Esophagus mucosa (tissue), 1 donor: ENCODE data around the gene POU2F1. TPM values are rescaled to one million over a fixed set of nuclear protein-coding genes. Genes with fewer than 3 reads are reported as not detected.
"Not testable (repeated sequence)": the region's sequence is repeated elsewhere in the genome, so short reads cannot be mapped to it uniquely, and the experiment has no call there.

Source experiments
- ATAC-seq: fragments of 200-7000 bp; cut with Tn5 transposase; one replicate; pipeline ENCODE4 v1.9.1; 2020
- total RNA-seq: library from RNA; stranded (reverse); gene quantifications from one replicate; pipeline ENCODE4 v1.2.4, GENCODE V29; 2023
- donor health status: DM: yes; HTN: yes; CAD: no.

The POU2F1 gene
- 9.4 TPM for total RNA-seq

DNA sequence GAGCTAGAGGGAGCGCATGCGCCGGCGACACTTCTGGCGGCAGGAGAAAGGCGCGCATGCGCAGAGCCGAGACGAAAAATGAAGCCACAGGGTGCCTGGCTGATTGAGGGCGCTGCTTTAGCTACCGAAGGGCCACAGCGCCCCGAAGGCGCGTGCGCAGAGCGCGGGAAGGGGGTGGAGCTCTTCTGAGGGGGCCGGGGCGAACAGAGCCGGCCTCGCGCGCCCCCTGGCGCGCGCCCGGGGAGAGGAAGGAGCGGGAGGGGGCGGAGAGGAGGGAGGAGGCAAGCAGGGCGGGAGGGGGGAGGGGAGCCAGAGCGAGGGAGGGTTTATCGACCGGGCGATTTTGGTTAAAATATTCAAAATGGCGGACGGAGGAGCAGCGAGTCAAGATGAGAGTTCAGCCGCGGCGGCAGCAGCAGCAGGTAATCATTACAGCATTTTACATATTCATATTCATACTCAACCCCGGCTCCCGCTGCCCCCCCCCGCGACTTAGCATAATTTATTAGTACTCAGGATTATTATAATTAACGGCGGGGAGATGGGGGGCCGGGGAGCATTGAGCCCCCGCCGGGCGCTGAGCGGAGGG lies at the start of gene POU2F1:
Gene POU2F1, plus strand, starts transcription at position 350 of the 589 bp plus-strand sequence. Its CDS starts 12 bp downstream, at position 362.
- ATAC-seq, result peak; percentile 98

DNA sequence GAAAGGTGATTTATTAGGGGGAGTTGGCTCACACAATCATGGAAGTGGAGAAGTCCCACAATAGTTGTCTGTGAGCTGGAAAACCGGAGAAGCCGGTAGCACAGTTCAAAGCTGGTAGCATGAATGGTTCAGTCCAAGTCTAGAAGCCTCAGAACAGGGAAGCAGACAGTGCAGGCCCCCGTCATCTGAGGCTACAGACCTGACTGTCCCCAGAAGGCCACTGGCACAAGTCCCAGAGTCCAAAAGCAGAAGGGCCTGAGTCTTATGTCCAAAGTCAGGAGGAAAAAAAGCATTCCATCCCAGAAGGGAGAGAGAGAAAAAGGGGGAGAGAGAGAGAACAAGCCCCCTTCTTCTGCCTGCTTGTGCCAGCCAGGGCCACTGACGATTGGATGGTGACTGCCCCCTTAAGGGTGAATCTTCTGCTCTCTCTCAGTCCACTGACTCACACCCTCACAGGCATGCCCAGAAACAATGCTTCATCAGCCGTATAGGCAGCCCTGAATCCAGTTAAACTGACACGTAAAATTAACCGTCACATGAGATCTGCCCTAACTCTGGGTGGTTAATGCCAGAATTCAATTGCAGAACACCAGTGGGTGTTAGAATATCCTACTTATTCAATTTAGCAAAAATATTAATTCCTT lies 49.3 kb upstream of the POU2F1 start:
- peak; percentile 67 for ATAC-seq

DNA sequence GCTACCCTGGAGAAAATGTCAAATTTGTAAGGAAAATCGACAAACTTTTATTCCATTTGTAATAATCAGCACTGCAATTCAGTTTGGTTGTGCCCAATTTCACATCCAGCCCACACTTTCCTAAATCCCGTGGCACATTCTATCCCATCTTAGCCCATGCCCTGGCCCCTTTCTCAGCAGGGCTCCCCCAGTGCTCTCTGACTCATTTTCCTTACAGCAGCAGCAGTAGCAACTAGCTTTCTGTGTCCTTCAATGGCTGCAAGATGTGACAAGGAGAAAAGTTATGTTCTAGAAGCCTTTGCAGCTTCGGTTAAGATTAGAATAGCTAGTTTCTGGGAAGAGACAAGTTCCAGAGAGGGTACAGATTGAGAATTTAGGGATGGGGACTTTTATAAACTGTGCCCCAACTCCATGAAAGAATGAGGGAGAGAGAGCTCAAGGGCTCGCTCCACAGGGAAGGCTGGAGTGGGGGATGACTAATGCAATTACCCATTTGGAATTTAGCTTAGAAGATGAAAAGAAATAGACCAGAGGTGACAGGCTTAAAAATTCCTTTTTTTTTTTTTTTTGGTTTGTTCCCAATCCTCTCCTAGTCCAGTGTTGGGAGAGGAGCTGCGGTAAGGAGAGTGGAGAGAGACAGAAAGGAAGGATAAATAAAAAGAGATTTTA lies 47.0 kb upstream of the POU2F1 start:
- no peak for ATAC-seq

DNA sequence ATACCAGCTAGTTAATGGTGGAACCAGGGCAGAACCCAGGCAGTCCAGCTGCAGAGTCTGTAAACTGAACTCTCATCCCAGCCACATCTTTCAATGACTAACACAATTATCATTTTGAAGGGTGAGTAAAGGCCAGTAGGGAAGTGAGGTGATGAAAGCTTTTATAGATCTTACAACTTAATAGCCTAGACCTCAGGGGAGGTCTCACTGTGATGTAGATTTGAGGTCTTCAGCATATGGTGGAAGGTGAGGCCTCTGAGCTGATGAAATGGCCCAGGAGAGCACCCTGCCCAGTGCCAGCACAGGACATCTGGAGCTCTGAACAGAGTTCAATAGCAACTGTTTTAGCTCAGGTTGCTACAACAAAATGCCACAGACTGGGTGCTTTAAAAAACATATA lies 44.8 kb upstream of the POU2F1 start:
- no peak for ATAC-seq

DNA sequence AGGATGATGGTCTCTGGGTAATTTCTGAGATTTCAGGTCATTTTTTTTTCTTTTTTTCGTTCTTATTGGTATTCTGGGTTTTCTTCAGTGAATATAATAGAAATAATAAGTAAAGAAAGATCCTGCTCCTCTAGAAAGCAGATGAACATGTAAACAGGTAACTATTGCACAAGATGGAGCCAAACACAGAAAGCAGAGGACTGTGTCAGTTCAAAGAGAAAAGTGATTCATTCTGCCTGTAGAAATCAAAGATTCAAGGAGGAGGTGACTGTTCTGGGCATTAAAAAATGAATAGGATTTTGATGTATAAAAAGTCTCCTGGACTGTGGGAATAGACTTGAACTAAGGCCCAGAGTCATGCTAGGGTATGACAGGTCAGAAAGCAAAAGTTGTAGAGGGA lies 41.9 kb upstream of the POU2F1 start:
- ATAC-seq, result no peak

DNA sequence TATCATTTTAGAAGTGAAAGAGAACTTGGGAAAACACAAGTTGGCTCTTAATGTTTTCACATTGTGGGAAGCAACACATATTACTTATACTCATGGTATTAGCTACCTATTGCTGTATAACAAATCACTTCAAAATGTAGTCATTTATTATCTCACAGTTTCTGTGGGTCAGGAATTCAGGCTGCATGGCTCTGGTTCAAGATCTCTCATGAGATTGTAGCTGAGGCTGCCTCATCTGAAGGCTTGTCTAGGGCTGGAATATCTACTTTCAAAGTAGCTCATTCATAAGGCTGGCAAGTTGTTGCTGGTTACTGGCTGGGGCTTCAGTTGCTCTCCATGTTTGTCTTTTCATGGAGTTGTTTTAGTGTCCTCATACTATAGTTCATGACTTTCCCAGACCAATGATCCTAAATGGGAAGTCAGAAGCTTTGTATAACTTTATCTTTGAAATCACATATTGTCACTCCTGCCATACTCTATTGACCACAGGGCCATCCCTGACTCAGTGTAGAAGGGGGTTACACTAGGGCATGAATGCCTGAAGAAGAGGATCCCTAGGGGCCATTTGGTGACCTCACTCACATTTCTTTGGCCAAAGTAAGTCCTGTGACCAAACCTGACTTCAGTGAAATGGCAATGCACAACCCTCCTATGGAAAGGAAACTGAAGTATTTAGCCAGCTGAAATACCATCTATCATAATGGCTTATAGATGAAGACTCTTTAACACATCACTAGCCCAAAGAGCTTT lies 37.9 kb upstream of the POU2F1 start:
- ATAC-seq, result no peak

DNA sequence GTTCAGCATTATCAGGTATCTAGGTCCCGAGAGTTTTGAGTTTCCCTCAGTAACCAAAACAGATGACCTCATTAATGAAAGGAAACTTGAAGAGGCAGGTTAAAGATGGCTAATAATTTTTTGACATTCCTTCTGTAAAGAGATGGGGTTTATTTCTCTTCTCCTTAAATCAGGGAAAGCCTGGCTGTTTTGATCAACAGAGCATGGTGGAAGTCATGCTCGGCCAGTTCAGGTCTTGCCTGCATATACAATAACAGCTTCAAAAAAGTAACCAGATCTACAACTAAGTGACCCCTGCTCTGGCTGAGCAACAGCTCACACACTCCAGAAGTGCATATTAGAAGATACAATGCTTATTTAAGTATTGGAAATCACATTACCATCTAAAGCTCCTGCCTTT lies 36.6 kb upstream of the POU2F1 start:
- ATAC-seq, result no peak

DNA sequence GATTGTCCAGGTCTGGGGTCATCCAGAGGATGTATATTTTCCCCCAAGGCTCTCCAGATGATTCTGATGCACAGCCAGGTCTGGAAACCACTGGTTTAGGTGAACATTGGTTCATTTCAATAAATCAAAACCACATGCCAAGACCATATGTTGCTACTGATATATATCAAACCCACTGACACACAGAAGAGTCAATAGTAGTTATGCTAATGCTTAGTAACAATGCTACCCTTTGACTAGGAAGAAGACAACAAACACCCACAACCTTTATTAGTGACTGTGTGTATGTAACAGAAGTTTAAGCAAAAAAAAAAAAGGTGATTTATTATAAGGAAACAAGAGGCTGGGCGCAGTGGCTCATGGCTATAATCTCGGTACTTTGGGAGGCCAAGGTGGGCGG lies 35.6 kb upstream of the POU2F1 start:
- no peak for ATAC-seq

DNA sequence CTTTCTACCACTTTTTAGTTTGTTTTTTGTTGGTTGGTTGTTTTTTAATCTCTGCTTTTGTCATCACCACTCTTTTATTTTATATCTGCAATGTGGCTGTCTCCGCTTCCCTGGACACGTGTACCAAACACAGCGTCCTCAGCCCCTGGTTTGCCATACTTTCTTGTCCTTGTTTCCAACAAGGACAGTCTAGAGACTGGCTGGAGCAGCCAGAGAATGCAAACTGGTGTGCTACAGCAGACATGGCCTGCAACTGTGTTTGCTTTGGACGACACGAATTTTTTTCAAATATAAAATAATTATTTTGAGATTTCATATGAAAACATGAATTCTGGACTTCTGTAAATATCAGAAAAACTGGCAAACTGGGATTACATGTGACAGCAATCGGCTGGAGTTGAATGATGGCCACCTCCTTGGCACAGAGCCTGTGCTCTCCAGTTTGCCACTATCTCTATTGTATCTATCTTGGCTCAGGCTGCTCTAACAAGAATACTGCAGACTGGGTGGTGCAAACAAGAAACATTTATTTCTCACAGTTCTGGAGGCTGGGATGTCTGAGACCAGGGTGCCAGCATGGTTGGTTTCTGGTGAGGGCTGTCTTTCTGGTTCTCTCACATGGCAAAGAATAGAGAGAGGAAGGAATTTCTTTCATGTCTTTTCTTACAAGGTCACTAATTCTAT lies 34.6 kb upstream of the POU2F1 start:
- no peak for ATAC-seq

DNA sequence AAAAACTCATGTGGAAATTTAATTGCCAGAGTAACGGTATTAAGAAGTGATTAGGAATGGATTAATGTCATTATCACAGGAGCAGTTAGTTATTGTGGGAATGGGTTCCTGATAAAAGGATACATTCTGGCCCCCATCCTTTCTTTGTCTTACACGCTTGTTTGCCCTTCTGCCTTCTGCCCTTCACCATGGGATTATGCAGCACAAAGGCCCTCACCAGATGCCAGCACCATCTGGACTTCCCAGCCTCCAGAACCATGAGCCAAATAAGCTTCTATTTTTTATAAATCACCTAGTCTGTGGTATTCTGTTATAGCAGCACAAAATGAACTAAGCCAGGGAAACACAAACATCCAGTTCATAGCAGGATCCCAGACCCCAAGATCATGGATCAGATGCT lies 33.9 kb upstream of the POU2F1 start:
- ATAC-seq, result no peak

DNA sequence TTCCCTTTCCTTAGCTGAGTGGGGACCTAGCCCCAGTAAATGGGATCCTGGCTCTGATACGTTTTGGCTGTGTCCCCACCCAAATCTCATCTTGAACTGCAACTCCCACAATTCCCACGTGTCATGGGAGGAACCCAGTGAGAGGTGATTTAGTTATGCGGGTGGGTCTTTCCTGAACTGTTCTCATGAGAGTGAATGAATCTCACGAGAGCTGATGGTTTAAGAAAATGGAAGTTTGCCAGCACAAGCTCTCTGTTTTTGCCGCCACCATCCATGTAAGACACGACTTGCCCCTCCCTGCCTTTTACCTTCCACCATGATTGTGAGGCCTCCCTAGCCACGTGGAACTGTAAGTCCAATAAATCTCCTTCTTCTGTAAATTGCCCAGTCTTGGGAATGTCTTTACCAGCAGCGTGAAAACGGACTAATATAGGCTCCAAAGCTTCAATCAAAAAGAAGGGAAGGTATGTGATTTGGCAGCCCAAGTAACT lies 29.9 kb upstream of the POU2F1 start:
- no peak for ATAC-seq

DNA sequence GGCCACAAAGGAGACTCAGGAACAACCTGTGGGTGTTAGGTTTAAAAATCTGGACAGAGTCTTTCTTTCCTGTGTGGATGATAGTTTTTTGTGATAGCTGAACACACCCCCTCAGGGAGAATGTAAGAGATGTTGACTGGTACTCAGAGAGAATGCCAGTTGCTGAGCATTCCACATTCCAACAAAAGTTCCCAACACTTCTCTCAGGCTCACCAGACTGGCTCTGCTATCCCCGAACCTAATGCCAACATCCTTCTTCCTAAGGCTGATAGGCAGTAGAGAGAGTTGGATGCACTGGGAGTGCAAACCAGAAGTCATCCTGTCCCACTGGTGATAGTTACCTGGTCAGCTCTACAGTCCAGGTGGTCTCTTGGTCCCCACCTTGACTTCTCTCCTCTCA lies 28.7 kb upstream of the POU2F1 start:
- ATAC-seq, result no peak

DNA sequence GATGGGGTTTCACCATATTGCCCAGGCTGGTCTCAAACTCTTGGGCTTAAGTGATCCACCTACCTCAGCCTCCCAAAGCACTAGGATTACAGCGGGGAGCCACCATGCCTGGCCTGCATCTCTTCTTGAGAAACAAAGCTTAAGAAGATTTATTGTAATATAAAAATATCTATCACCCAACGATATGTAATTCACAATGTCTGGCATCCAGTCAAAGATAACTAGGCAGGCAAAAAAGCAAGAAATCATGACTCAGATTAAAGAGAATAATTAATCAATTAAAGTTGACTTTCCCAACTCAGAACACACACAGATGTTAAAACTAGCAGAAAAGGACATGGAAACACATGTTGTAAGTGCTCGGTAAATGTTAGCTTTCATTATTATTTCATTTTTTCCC lies 26.5 kb upstream of the POU2F1 start:
- ATAC-seq, result no peak

DNA sequence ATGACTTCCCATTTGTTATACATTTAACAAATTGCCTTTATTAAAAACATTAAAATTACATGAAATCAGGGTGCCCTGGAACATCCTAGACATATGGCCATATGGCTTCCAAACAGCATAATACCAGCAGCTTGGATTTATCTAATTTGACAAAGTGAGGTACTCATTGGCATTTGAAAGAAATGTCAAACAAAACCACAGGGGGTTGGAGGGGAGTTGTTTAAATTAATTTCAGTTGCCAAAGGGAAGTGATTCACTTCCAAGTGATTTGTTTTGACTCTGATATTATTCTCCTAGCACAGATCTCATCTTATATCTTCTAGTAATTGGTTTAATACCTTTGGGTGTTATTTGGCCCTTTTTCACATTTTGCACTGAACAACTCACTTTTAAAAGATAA lies 24.5 kb upstream of the POU2F1 start:
- no peak for ATAC-seq

DNA sequence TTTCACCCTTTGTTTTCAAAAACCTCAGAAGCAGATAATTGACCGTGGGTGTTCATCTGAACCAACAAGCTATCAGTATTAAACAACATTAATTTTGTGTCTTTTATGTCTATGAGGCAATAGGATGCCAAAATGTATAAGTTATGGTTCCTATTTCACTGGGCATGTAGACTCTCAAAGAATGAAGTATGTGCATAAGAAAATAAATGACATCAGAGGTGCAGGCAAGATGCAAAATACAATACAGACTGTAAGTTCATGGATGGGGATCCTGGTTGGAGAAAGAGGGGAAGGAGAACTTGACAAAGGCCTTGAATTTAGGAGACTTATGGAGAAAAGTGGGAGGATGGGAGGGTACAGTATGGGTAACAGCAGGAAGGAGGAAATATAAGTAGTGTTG lies 23.4 kb upstream of the POU2F1 start:
- no peak for ATAC-seq

DNA sequence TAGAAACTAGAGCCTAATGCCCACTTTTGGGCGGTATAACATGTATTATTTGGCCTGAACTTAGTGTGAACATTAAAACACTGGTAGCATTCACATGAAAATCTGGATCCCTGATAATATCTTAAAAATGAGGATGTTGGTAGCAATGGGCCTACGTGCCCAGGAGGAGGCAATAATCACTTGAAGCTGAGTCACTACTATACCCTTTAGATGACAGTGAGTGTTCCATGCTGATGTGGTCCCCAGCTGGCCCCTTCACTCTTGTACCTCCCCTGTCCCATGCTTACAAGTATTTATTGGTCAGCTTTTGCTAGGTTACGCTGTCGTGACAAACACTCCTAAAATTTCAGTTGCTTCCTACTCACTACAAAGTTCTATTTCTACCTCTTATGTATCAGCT lies 23.0 kb upstream of the POU2F1 start:
- ATAC-seq, result no peak

DNA sequence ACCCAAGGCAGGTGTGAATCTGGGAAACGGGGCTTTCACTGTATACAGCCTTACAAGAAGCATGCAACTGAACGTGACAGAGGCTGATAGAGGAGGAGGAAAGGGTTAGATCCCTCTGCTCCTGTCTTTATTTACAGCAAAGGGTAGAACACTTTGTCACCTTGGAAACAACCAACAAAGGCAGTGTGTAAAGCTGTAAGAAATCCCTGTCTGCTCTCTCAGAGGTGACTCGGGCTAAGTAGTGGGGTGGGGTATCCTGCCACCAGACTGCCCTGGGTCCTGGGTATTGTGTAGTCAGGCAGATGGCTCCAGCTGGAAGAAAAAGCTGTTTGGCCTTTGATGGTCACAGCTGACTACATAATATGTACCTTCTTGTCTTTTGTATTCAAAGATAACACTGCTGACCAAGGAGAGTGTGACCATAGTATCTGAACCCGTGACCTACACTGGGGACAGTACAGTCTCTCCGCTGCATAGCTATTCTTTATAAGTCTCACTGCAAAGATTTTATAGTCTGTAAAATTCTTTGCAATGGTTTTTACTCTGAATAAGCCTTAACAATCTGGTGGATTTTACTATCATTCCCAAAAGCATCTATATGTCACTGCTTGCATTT lies 22.1 kb upstream of the POU2F1 start:
- ATAC-seq, result no peak

DNA sequence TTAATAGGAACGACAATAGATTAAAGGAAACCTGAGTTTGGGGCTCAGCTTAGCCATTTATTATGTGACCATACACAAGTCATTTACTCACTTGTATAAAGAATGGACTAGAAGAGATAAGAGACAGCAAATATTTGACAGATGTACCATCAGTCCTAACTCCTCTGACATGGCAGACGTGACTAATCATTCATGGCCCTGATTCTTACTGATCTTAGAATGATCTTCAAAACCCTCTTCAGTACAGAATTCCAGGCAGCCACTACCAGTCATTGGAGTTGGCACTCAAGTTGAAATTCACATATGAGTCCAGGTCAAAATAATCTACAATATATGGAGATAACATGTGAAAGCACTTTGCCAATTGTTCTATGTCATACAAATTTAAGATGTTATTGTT lies 21.0 kb upstream of the POU2F1 start:
- ATAC-seq, result no peak

DNA sequence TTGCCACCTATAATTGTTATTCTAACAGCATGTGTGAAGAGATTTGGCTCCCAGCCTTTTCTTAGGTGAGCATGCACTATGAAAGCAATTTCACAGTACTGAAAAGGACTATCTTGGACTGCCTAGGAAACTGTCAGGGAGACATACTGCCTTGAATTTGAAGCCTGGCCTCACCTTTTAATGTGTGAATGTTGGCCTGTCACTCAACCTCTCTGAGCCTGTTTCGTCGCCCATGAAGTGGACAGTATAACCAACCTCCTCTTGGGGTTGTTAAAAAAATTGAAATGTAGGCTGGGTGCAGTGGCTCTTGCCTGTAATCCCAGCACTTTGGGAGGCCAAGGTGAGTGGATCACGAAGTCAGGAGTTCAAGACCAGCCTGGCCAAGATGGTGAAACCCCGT lies 20.4 kb upstream of the POU2F1 start:
- no peak for ATAC-seq

DNA sequence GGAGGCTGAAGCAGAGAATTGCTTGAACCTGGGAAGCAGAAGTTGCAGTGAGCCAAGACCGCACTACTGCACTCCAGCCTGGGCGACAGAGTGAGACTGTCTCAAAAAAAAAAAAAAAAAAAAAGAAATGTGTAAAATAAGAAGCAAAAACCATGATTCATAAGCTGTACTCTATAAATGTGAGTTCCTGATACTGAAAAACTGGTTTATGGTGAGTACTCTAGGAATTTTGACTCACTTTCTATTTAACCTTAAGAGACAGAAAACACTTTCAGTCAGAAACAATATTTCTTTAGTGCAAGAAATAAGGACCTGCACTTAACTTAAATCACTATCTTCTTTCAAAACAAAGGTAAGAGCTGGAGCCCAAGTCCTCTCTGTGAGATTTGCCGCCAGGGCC lies 19.9 kb upstream of the POU2F1 start:
- no peak for ATAC-seq

DNA sequence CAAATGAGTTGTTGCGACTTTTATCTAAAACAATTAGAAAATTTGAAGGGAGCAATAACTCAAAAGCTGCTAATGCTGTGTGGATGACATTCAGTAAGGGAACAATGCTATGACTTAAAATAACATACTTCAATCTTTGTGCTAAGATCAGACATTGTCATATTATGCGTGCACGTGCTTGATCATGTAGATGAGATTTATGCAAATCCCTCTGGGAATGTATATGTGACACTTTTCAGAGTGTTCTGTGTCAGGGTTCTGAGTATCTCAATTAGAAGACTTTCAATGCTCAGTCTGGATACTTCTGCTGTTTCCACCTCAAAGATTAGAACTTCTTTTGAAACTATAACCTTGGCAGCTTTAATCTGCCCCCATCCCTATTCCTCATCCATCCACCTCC lies 18.6 kb upstream of the POU2F1 start:
- ATAC-seq, result no peak

DNA sequence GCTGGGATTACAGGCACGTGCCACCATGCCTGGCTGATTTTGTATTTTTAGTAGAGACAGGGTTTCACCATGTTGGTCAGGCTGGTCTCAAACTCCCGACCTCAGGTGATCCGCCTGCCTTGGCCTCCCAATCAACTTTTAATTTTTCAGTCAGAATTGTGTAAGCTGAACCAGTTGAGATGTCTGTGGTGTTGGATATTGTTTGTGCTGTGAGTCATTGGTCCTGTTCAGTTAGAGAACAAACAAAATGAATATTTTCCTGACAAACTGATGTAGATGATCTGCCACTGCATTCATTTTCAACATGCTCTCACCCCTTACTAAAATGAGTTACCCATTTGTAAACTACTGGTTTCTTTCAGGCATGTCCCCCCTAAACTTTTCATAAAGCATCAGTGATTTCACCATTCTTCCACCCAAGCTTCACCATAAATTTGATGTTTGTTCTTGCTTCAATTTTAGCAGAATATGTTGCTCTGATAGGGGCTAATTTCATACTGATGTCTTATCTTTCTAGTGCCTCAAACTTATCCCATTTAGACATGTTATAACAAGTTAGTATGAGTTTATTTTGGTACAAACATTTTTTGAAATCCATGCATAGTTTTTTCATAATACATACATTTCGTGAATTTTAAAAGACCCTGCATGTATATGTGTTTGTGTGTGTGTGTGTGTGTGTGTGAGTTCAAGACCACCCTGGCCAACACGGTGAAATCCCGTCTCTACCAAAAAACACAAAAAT lies 15.2 kb upstream of the POU2F1 start:
- ATAC-seq, result not testable (repeated sequence)
